Osteoblast (primary cell): Measurements from ENCODE around the gene HAPLN1. TPM values are rescaled to one million over a fixed set of nuclear protein-coding genes. Genes with fewer than 3 reads are reported as not detected.

Experiments used
- DNase-seq: peaks from one replicate; pipeline ENCODE4 v3.0.0; 2011; ENCODE audit warnings: low spot score, mixed read lengths; ENCODE audit not compliant: insufficient read length; ENCODE audit errors: missing footprints
- H2AFZ ChIP-seq: 2 replicates; pipeline ENCODE4 v1.6.0; 2011; ENCODE audit warnings: mild to moderate bottlenecking, low read length
- H3K27ac ChIP-seq: 2 replicates; pipeline ENCODE4 v1.5.1; 2011; ENCODE audit warnings: mild to moderate bottlenecking, low read depth, low read length, moderate library complexity
- H3K27me3 ChIP-seq: 2 replicates; pipeline ENCODE4 v1.6.0; 2012; ENCODE audit warnings: mild to moderate bottlenecking, control low read depth, inconsistent platforms, low read length, moderate library complexity; ENCODE audit not compliant: insufficient read depth
- H3K36me3 ChIP-seq: 2 replicates; pipeline ENCODE4 v1.5.1; 2011; ENCODE audit warnings: mild to moderate bottlenecking, low read length, control low read depth, moderate library complexity; ENCODE audit not compliant: insufficient read depth
- H3K4me1 ChIP-seq: 2 replicates; pipeline ENCODE4 v1.5.1; 2011; ENCODE audit warnings: mild to moderate bottlenecking, low read length, control low read depth, moderate library complexity; ENCODE audit not compliant: insufficient read depth
- H3K4me2 ChIP-seq: 2 replicates; pipeline ENCODE4 v1.6.0; 2011; ENCODE audit warnings: mild to moderate bottlenecking, low read length; ENCODE audit not compliant: insufficient read depth
- H3K4me3 ChIP-seq: fragments of 200-600 bp; sonication (generic); 3 replicates; pipeline ENCODE4 v1.5.1; 2012; ENCODE audit warnings: mild to moderate bottlenecking, low read length, inconsistent platforms; ENCODE audit not compliant: insufficient read depth
- H3K79me2 ChIP-seq: 2 replicates; pipeline ENCODE4 v1.6.0; 2012; ENCODE audit warnings: mild to moderate bottlenecking, low read length, control low read depth, inconsistent platforms; ENCODE audit not compliant: insufficient read depth
- H3K9me3 ChIP-seq: 2 replicates; pipeline ENCODE4 v1.5.1; 2011; ENCODE audit warnings: low read depth, low read length, control low read depth
- H4K20me1 ChIP-seq: 2 replicates; pipeline ENCODE4 v1.6.0; 2012; ENCODE audit warnings: mild to moderate bottlenecking, low read length, control low read depth; ENCODE audit not compliant: insufficient read depth
- total RNA-seq: library from RNA; depleted of rRNA; stranded (reverse); fragments of >200 nt; gene quantifications from 2 replicates; pipeline ENCODE4 v1.2.3, GENCODE V29; 2012
- TF ChIP-seq, protein P1 (sequence below): IDR thresholded peaks from 2 replicates; pipeline ENCODE4 v1.5.1; 2011; ENCODE audit warnings: mild to moderate bottlenecking, low read depth, low read length, moderate library complexity; ENCODE audit errors: extremely low read depth

Gene HAPLN1
- total RNA-seq, 1 donor: 18.8 TPM

DNA sequence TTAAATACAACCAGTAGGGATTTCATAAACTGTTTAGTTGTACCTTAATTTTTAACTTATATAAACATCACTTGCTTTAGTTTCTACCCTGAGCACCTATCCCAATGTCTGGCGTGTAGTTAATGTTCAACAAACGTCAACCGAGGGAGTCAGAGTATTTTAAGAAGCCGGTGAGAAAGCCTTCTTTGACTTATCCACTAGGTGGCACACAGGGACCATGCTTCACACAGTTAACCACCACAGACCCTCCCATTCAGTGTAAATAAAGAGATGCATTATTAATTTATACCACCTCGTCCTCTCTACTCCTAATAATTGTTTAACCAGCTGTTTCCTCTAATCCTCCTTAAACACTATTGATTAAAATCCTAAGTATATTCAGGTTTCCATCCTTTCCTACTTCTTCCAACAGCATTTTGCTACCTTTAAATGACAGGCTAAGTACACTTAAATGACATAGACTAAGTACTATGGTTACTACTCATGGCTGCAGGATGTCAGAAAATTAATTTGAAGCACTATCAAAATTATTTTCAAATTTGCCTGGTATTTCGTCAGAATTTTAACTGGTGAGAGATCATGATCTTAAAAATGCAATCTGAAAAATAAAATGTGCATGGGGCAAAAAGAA is 2.3 kb downstream of the HAPLN1 start:
- H3K27ac ChIP-seq: peak overlapping the region; percentile 34
- peaks cover 22% of the 10 kb centered on the region for H3K4me1 ChIP-seq
- TF ChIP-seq, protein P1, sequence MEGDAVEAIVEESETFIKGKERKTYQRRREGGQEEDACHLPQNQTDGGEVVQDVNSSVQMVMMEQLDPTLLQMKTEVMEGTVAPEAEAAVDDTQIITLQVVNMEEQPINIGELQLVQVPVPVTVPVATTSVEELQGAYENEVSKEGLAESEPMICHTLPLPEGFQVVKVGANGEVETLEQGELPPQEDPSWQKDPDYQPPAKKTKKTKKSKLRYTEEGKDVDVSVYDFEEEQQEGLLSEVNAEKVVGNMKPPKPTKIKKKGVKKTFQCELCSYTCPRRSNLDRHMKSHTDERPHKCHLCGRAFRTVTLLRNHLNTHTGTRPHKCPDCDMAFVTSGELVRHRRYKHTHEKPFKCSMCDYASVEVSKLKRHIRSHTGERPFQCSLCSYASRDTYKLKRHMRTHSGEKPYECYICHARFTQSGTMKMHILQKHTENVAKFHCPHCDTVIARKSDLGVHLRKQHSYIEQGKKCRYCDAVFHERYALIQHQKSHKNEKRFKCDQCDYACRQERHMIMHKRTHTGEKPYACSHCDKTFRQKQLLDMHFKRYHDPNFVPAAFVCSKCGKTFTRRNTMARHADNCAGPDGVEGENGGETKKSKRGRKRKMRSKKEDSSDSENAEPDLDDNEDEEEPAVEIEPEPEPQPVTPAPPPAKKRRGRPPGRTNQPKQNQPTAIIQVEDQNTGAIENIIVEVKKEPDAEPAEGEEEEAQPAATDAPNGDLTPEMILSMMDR: peak; percentile 93
- H3K4me3 ChIP-seq: peak overlapping the region; percentile 77
- H3K79me2 ChIP-seq: peaks cover 11% of the 10 kb centered on the region
- peak; percentile 78 for DNase-seq
- no peaks in the 10 kb centered on the region for H3K9me3 ChIP-seq
- H3K4me2 ChIP-seq: peak overlapping the region; percentile 82
- H3K36me3 ChIP-seq: no peaks in the 10 kb centered on the region
- H2AFZ ChIP-seq: no peak overlapping the region
- H3K27me3 ChIP-seq: no peaks in the 10 kb centered on the region
- no peaks in the 10 kb centered on the region for H4K20me1 ChIP-seq

DNA sequence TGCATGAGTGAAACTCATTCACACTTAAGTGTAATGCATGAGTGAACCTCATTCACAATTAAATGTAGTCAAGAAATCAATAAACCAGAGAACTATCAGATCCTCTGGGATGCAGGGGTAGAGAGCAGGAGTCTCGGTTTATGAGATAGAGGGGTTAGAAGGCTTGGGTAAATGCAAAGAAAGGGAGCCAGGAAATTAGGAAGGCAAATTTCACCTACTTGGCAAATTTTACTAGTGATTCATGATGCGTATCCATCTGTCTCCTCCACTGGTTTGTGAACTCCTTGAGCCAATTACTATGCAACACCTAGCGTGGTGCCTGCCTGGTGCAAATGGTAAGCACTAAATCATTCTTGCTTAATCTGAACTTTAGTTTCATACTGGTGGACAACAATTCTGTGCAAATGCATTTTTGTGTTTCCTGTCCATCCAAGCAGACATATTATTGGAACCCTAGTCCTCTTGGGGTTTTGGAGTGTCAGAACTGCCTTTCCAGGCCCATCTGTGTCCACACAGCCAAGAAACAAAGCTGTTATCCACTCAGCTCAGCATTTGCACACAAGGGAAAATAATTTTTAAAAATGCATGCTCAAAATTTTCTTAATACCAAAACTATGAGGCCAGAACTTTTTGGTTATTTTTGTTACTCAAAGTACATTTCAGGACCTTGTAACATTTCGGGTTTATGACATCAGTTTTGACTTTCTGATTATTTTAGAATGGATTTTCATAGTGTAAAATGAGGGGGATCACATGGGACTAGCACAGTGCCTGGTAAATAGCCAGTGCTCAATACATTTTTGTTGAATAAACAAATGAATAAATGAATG is 5.2 kb downstream of the HAPLN1 start:
- TF ChIP-seq, protein P1: no peak
- no peaks in the 10 kb centered on the region for H3K9me3 ChIP-seq
- H2AFZ ChIP-seq: no peak overlapping the region
- peaks cover 13% of the 10 kb centered on the region for H3K4me1 ChIP-seq
- H3K27me3 ChIP-seq: no peaks in the 10 kb centered on the region
- no peaks in the 10 kb centered on the region for H3K36me3 ChIP-seq
- no peak overlapping the region for H3K4me3 ChIP-seq
- no peaks in the 10 kb centered on the region for H4K20me1 ChIP-seq
- no peak overlapping the region for H3K27ac ChIP-seq
- no peak for DNase-seq
- H3K79me2 ChIP-seq: peaks cover 11% of the 10 kb centered on the region
- H3K4me2 ChIP-seq: peak overlapping the region; percentile 5

DNA sequence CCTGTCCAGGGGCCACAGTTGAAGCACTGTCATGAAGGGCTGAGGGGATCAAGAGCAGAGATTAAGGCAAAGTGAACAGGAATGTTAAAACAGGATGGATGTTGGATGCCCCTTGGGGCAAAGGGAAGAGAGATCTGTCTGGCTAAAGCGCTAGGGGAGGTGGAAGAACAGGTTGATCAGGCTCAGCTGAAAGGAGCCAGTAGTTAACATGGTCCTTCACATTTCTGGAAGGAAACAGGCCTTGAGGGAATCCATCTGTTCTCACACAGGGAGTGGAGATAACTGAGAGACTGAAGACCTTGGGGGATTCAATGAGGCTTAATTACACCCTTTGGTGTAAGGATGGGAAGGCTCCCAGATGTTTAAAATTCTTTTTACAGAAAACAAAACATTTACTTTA is 5.8 kb downstream of the HAPLN1 start:
- DNase-seq: no peak
- TF ChIP-seq, protein P1: no peak
- Histone ChIP-seq H3K4me1 (peaks cover 13% of the 10 kb centered on the region), H3K4me3 (no peak overlapping the region), H3K9me3 (no peaks in the 10 kb centered on the region), H2AFZ (no peak overlapping the region), H3K4me2 (no peak overlapping the region), H3K27ac (no peak overlapping the region), H4K20me1 (no peaks in the 10 kb centered on the region), H3K36me3 (peaks cover 3% of the 10 kb centered on the region), H3K27me3 (no peaks in the 10 kb centered on the region), H3K79me2 (peaks cover 11% of the 10 kb centered on the region)

DNA sequence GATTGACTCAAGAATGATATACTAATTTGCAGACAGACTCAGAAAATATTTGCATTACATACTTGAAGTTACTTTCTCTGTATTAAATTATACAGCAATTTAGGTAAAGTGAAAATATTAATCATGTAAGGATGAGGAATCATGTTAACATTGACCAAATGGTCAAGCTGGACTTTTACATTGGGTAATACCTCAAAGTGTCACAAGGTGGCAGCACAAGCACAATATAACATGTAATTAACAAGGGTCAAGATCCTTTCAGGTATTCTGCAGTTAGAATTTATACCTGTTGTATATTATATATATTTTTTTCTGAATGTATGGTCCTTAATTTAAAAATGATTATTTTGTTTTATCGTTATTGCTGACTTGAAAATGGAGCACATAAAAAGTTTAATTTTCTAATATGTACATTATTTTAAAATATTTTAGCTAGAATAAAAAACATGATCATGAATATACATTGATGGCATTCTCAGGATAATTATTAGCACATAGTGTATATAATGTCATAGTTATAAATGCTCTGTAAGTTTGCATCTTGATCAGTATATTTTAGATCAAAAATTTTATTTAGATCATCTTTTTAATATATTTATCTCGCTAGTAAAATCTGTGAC is 8.6 kb downstream of the HAPLN1 start:
- DNase-seq: no peak
- H2AFZ ChIP-seq: no peak overlapping the region
- TF ChIP-seq, protein P1: peak; percentile 65

More for the DNA sequence above, 8.6 kb downstream of the HAPLN1 start:
- Histone ChIP-seq H3K36me3 (peaks cover 3% of the 10 kb centered on the region), H4K20me1 (no peaks in the 10 kb centered on the region), H3K79me2 (peaks cover 6% of the 10 kb centered on the region), H3K4me2 (no peak overlapping the region), H3K27me3 (no peaks in the 10 kb centered on the region), H3K9me3 (no peaks in the 10 kb centered on the region), H3K4me3 (no peak overlapping the region), H3K4me1 (peaks cover 13% of the 10 kb centered on the region), H3K27ac (no peak overlapping the region)
